ENCODE results near the gene EFCAB12. TPM values are rescaled to one million over a fixed set of nuclear protein-coding genes. Genes with fewer than 3 reads are reported as not detected.

Gene EFCAB12
- total and polyA plus RNA-seq, 2 of the 13 experiments (the other 11 are each of a cell fraction or from before 2014, with no cell fraction given): 0.31 to 2.4 TPM

- TF ChIP-seq ARID5B (CRISPR knock-in tag; IDR thresholded peaks at IDR 0.05) (0 out of 2 replicates have a peak, but pooled peaks have one; percentile 69), HNRNPL (IDR thresholded peaks at IDR 0.05; ENCODE audit: low read depth, low read length) (0 out of 2 replicates have a peak, but pooled peaks have one; percentile 20), ZNF878 (CRISPR knock-in tag; IDR thresholded peaks at IDR 0.05) (no peak), SOX13 (IDR thresholded peaks at IDR 0.05) (no peak), SOX13 (CRISPR knock-in tag; conservative IDR thresholded peaks at IDR 0.05 in 1 of 2, IDR thresholded peaks at IDR 0.05 in 1 of 2) (peak in 1 of 2 experiments; percentile 10; a peak in 1 of 4 replicates), ZNF296 (CRISPR knock-in tag; conservative IDR thresholded peaks at IDR 0.05) (no peak), RFX1 (IDR thresholded peaks at IDR 0.05) (no peak), ZNF605 (CRISPR knock-in tag; IDR thresholded peaks at IDR 0.05) (peak; percentile 56; the same call in 1 of the 2 replicates), ZNF501 (CRISPR knock-in tag; IDR thresholded peaks at IDR 0.05) (0 out of 2 replicates have a peak, but pooled peaks have one; percentile 39), HNF4G (IDR thresholded peaks at IDR 0.05; ENCODE audit: borderline replicate concordance, low read depth, low read length) (peak; percentile 89), HNF4G (CRISPR knock-in tag; IDR thresholded peaks at IDR 0.05; ENCODE audit: borderline replicate concordance, low read depth) (peak; percentile 74; the same call in 1 of the 2 replicates), ERF (CRISPR knock-in tag; IDR thresholded peaks at IDR 0.05) (peak; percentile 21; the same call in 1 of the 2 replicates), SNAI1 (CRISPR knock-in tag; IDR thresholded peaks at IDR 0.05; ENCODE audit: borderline replicate concordance) (no peak), POLR2G (IDR thresholded peaks at IDR 0.05; ENCODE audit: low read depth, low read length) (0 out of 2 replicates have a peak, but pooled peaks have one; percentile 39), HNF4A (CRISPR knock-in tag; IDR thresholded peaks at IDR 0.05) (peak; percentile 90), ZFX (CRISPR knock-in tag; IDR thresholded peaks at IDR 0.05; ENCODE audit: low read depth) (peak; percentile 28; the same call in 1 of the 2 replicates), PHF21A (CRISPR knock-in tag; IDR thresholded peaks at IDR 0.05) (peak; percentile 68), RXRA (CRISPR knock-in tag; IDR thresholded peaks at IDR 0.05) (peak; percentile 44; the same call in 1 of the 2 replicates), NR2F6 (IDR thresholded peaks at IDR 0.05) (peak; percentile 62), NR2F6 (CRISPR knock-in tag; IDR thresholded peaks at IDR 0.05) (peak; percentile 56; the same call in 1 of the 2 replicates)
- TF ChIP-seq, protein P1, sequence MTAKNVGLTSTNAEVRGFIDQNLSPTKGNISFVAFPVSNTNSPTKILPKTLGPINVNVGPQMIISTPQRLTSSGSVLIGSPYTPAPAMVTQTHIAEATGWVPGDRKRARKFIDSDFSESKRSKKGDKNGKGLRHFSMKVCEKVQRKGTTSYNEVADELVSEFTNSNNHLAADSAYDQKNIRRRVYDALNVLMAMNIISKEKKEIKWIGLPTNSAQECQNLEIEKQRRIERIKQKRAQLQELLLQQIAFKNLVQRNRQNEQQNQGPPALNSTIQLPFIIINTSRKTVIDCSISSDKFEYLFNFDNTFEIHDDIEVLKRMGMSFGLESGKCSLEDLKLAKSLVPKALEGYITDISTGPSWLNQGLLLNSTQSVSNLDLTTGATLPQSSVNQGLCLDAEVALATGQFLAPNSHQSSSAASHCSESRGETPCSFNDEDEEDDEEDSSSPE (CRISPR knock-in tag; IDR thresholded peaks at IDR 0.05): no peak
- TF ChIP-seq, protein P2, sequence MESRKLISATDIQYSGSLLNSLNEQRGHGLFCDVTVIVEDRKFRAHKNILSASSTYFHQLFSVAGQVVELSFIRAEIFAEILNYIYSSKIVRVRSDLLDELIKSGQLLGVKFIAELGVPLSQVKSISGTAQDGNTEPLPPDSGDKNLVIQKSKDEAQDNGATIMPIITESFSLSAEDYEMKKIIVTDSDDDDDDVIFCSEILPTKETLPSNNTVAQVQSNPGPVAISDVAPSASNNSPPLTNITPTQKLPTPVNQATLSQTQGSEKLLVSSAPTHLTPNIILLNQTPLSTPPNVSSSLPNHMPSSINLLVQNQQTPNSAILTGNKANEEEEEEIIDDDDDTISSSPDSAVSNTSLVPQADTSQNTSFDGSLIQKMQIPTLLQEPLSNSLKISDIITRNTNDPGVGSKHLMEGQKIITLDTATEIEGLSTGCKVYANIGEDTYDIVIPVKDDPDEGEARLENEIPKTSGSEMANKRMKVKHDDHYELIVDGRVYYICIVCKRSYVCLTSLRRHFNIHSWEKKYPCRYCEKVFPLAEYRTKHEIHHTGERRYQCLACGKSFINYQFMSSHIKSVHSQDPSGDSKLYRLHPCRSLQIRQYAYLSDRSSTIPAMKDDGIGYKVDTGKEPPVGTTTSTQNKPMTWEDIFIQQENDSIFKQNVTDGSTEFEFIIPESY (CRISPR knock-in tag; IDR thresholded peaks at IDR 0.05): peak; percentile 25; the same call in 1 of the 2 replicates
These were observed 10.1 kb downstream of the EFCAB12 start (continued) for GRCh38 chr3:129418041-129418973.

Data from HepG2 (cell line).